ENCODE results near the gene PRKCH. TPM values are rescaled to one million over a fixed set of nuclear protein-coding genes. Genes with fewer than 3 reads are reported as not detected.
A peak's percentile ranks its signal among the peaks of the same experiment; 100 is the strongest.

The PRKCH gene
- polyA plus RNA-seq, 3 donors: 3.6 to 6.2 (median 5.4) TPM

DNA sequence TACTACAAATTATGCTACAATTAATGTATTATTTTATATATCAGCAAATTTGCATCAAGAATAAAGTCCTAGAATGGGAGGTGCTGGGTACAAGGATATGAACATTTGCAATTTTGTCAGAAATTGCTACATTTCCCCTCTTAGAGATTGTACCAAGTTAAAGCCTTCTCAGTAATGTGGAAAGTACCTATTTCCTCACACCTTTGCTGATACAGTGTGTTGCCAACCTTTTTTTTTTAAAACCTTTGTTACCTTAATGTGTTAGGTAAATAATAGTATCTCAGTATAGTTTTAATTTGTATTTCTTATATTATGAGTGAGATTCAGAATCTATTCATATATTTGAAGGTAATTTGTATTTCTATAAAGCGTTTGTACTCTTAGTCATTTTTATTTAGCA lies 278.6 kb downstream of the PRKCH start:
- Mint-ChIP-seq H3K4me1 (peaks cover 49% of the 10 kb centered on the region), H3K36me3 (peaks cover 0 to 3% of the 10 kb centered on the region in 2 donors), H3K27me3 (ENCODE audit: low read depth in 3 of 3) (peaks cover 0 to 3% (median 2%) of the 10 kb centered on the region in 3 donors), H3K9me3 (peaks cover 0 to 3% (median 0%) of the 10 kb centered on the region in 7 donors), H3K27ac (no peak overlapping the region), H3K4me3 (no peak overlapping the region)
- H3K79me2 ChIP-seq (ENCODE audit: insufficient read depth, low read length): no peaks in the 10 kb centered on the region
- H3K36me3 ChIP-seq (replicated peaks in 1 of 2; ENCODE audit: control insufficient read depth in 1 of 2, insufficient read depth in 2 of 2, low read length in 2 of 2): no peaks in the 10 kb centered on the region
- no peak overlapping the region for H2AFZ ChIP-seq (ENCODE audit: insufficient read depth, low read depth, low read length, poor library complexity, severe bottlenecking)
- no peak overlapping the region for H3K4me2 ChIP-seq (replicated peaks; ENCODE audit: extremely low read depth, low read length, poor library complexity, severe bottlenecking)
- no peak overlapping the region for H3K27ac ChIP-seq (ENCODE audit: low read depth in 1 of 2, low read length in 2 of 2)
- H3K4me1 ChIP-seq (ENCODE audit: control insufficient read depth in 1 of 2, insufficient read depth in 2 of 2, low read length in 2 of 2): peaks cover 40 to 54% of the 10 kb centered on the region in 2 donors
- H3K9me3 ChIP-seq (replicated peaks in 1 of 2; ENCODE audit: control insufficient read depth in 1 of 2, insufficient read depth in 1 of 2, low read length in 2 of 2): no peaks in the 10 kb centered on the region
- no peak overlapping the region for H3K4me3 ChIP-seq (replicated peaks in 1 of 3; ENCODE audit: low read depth in 2 of 3, low read length in 3 of 3)
- H4K20me1 ChIP-seq (ENCODE audit: insufficient read depth, low read length): no peaks in the 10 kb centered on the region
- TF ChIP-seq CTCF (IDR thresholded peaks at IDR 0.05): no peak
- H3K9ac ChIP-seq (ENCODE audit: insufficient read depth, low read length, poor library complexity, severe bottlenecking): no peak overlapping the region
- no CpG with 5 or more reads among the region's 1 CpG for WGBS (ENCODE audit: insufficient coverage)
- intact Hi-C loops (cut with micrococcal nuclease): loop anchor here (5.0 to 10.0 kb wide), 4 partner anchors 38 to 495 kb away; no protein-coding TSS in a partner anchor
- no peaks in the 10 kb centered on the region for H3K27me3 ChIP-seq (ENCODE audit: control insufficient read depth in 2 of 2, insufficient read depth in 2 of 2, low read length in 2 of 2)
- peak in 2 of 3 donors; percentile 27 to 64 for DNase-seq

Other genes with a start within 250 kb of the PRKCH start
- not detected for gene TMEM30B, start 40.2 kb upstream of the PRKCH start, polyA plus RNA-seq

Data from CD14-positive monocyte (primary cell).